ENCODE measurements around the gene NEK6.

NEK6 gene

DNA sequence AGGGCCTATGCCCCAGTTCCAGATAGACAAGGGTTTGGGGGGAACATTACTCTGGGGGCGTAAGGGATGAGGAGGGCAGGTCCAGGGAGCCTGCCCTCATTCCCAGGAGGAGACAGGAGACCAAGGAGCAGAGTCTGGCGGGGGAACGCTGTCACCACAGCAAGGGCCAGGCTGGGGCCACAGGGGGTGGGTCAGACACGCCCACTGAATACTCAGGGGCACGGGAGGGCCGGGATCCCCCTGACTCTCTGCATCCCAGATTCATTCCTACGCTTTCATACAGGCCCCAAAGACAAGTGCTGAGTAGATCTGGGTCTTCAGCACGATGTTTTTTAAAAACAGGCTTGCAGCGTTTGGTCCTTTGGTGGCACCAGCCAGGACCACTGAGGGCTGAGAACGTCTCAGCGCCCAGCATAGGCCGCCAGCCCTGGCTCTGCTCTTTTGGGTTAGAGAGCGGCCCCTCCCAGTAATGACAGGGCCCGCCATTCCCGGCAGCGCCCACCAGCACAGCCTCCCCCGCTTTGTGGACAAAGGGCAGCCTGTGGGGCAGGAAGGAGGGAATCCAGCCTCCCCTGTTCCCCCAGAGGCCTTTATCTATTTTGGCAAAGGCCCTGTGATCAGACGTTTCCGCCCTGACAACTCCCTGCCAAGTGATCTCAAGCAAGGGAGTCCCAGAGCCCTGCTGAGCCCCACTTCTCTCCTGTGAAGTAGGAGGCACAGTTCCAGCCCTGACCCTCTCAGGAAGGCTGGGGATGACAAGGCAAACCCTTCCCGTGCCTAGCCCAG is 24.9 kb downstream of the NEK6 start:
- DNase-seq: no peak

DNA sequence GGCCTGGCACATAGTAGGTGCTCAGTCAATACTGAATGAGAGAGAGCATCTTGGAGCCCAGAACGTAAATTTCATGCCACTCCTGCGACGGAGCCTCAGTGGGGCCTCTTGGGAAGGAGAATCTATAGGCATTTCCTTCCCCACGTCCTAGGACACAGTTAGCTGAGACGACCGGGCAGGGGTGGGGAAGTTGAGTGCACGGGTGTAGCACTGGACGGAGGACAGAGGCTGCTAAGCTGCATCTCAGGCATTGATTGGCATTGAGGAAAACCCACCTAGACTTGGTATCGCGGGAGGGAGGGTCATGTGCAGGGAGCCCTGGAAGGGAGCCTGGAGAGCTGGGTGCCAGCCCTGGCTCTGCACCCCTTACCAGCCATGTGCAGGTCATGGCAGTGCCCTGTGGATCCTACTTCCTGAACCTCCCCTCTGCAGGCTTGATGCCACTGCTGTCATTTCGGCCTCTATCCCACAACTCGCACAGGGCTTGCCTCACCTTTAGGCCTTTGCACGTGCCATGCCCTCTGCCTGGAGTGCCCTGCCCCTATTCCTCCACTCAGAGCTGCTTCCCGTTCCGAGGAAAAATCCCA is 25.6 kb downstream of the NEK6 start:
- no peak for DNase-seq

DNA sequence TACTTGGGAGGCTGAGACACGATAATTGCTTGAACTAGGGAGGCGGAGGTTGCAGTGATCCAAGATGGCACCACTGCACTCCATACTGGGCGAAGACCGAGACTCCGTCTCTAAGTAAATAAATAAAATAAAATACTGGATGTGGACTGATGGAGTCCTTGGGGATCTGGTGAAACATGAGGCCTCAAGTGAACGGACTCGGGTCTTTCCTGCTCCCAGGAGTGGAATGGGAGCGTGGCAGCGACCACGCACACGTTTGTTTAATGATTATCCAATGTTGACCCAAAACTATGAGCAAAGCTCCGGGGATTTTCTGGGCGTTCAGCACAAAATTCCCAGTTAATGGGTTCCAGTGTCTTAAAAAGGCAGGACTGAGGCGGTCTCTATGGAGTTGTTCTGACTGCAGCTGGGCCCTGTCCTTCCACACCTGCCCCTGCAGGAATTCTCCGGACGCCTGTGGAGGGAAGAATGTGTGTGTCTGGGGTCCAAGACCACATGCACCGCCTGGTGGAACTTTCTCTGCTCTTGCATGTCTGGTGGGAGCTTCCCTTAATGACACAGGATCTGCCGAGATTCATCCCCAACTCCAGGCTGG is 26.6 kb downstream of the NEK6 start:
- DNase-seq: no peak

DNA sequence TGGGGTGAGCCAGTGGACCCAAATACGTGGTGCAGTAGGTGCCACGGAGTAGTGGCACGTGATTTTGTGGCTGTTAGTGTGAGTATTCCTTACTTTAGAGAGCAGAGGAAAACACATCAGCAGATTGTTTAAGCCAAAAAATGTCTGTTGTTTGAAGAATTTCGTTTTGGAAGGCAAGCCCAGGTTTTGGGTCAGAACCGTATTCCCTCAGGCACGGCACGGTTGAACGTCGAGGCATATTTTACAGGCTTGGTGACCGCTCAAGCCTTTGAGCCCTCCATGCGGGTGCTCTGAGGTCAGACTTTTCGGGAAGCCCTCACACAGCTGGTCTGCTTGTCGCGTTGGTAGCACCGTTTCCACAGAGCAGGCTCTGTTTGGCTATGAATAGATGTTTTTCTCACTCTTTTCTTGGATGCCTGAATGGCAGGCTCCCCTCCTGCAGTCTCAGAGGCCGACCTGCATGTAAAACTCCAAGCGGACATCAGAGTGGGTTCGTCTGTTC is 27.2 kb downstream of the NEK6 start:
- DNase-seq: no peak

DNA sequence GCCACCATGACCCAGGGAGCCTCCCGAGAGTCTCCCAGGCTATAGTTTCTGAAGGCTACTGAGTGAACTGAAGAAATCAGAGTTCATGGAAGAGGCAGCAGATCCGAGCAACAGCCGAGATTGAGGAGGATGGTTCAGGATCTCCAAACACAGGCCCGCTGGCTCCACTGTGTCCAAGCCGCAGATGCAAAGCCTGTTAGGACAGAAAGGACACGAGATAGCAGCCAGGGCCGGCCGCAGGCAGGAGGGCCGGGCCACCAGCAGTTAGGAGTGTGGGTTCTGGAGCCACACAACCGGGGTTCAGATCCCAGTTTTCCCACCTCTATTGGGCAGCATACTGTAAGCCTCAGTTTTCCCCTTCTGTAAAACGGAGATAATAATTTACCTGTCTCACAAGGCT is 27.7 kb downstream of the NEK6 start:
- DNase-seq: no peak

DNA sequence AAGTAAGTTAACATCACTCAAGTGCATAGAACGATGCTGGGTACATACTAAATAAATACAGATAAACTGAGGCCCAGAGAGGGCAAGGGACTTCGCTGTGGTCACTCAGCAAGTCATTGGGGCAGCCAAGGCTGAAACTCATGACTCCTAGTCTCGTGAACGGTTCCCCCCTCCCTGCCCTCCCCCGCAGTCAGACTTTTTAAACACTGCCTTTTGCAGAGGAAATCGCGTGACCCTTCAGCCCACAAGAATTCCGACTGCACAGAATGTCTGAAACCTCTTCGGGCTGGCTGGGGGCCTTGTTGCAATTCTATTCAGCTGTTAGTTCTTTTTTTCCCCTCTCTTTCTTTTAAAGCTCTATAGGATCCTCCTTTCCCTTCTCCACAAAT is 28.1 kb downstream of the NEK6 start:
- no peak for DNase-seq

DNA sequence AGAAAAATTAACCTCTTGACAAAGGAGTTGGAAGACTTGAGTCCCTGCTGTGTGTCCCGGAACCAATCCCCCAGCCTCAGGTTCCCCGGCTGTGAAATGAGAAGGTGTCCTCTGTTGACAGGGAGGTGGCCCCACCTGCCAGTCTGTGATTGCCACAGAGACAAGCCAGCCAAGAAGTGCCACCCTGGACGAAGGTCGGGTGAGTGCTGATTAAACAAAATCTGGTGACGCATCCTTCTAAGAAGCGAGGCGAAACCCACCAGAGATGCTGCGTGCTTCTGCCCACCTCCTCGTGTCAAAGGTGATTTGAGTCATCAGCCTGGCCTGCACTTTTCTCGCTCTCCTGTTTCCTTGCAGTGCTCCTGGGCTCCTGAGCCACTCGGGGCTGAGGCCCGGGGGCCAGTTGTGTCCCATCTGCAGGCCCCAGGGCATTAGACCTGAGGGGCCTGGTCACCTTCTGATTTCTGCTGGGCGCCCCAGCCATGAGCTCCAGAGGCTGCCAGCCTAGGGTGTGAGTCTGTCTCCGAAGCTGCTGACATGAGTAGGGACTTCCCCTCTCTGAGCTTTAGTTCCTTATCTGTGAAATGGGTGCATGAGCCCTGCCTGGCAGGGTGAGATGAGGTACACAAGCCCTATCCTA is 28.7 kb downstream of the NEK6 start:
- DNase-seq: no peak

DNA sequence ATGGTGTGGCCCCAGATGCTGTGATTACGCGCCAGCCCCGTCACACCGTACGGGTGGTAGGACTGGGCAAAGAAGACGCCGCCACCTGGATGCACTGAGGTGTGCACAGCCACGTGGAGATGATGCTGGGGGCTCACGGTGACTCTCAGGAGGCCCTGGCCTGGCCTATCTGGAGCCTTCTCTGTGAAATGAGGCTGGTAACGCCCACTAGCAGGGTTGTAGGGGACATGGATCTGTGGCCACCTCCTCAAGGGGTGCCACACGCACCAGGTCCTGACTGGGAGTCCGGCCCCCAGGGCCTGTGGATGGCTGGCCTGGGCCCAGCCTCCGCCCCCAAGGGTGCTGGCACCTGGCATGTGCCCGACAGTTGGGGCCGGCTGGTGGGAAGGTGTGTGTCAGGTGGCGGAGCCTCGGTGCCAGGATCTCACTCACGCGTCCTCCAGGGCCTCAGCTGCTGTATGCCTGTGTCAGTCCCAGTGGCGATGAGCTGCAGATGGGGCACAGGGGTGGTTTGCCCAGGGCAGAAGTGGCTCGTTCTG is 32.4 kb downstream of the NEK6 start:
- DNase-seq: no peak

DNA sequence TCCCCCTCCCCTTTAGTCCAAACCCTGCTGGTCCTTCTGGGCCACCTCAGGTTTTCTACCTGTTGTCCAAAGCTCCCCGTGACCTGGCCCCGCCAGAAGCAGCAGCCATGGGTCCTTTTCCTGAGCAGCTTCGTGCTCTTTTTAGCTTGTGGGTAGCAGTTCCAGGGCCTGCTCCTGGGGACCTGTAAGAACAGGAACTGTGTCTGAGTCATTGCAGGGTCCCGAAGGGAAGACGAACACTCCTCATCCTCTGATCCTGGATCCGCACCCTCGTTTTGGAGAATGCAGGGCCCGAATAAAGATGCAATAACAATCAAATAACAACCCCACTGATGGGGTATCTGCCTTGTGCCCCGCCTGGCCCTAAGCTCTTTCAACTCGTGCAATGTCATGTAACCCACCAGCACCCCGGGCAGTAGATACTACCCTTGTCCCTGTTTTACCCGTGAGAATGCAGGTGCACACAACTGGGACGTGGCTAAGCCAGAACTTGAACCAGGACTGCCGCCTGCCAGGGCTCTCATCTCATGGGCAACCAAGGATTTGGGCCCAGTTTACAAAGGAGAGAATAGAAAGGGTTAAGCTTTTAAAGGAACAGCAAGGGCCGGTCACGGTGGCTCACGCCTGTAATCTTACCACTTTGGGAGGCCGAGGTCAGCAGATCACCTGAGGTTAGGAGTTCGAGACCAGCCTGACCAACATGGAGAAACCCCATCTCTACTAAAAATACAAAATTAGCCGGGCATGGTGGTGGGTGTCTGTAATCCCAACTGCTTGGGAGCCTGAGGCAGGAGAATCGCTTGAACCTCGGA is 33.2 kb downstream of the NEK6 start:
- DNase-seq: no peak

DNA sequence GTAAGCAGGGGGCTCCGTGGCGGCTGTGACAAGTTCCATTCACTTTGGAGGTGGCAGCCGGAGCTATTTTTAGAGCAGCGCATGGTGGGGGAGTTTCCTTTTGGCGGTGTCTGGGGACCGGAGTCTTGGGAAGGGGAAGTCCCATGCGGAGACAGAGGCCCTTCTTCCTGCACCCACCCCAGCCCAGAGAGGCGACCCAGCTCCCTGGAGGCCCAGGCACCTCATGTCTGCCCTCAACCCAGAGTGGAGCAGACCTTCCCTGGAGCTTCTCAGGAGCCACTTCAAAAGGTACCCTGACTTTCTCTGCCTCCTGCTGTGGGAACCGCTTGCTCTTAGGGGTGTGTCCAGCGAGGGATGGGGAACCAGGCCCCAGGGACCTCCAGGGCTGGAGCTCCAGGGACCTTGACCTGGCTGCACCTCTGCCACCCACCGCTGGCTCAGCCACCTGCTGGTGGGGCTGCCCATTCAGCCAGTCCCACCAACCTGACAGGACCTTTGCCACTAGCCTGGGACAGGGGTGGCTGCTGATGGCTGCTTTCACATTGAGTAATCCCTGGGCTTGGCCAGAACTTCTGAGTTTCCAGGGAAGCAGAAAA is 34.1 kb downstream of the NEK6 start:
- no peak for DNase-seq

DNA sequence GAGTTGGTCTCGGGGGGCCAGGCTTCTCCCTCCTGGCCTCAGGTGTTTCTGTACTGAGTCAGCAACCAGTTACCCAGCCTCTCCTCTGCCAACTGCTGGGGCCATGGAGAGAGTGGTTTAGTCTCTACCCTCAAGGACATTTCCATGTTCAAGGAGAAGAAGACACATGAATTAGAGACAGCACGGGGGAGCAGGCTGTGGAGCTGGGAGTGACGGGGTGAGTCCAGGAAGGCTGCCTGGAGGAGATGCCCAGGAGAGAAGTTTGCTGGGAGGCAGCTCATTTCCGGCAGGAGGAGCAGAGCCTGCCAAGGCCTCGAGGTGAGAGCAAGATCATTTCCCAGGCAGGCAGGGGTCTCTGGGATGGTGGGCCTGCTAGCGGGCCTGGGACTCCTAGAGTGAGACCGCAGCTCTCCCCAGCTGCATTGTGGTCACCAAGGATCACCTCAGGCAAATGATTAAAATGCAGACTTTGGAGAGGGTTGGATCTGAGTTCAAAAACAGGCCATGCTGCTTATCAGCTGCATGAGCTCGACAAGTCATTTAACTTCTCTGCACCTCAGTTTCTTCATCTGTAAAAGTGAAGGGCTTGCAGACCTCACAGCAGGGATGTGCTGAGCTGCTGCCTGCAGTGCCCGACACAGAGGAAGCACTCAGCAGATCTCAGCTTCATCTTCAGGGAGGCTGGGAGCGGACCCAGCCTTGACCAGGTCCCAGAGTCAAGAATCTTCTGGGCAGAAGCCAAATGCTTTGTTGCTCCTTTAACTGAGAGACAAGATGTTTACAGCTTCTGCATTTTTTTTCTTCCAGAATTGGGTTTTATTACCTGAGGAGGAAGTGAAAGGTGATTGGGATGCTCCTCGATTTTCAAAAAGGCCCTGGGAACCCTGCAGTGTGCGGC is 35.2 kb downstream of the NEK6 start:
- no peak for DNase-seq

DNA sequence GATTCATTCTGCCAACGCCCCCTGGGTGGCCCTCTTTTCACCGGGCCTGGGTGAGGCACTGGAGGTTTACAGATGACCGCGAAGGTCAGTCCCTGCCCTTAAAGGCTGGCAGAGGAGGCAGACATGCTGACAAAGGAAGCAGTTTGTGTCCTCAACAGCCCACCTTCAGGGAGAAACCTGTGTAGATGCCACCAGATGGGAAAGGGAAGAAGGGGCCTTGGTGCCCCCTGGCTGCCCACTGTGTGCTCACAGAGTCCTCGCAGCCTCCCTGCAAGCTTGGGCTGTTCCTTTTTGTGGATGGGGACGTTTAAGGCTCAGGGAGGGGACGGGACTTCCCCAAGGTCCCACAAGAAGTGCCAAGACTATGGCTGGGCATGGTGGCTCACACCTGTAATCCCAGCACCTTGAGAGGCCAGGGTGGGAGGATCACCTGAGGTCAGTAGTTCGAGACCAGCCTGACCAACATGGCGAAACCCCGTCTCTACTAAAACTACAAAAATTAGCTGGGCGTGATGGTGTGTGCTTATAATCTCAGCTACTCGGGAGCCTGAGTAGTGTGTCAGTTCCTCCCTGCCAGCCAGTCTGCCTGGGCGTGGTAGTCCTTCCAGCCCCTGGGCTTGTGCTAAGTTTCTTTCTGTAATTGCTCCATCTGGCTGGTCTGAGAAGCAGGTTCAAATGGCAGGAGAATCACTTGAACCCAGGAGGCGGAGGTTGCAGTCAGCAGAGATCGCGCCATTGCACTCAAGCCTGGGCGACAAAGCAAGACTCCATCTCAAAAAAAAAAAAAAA is 36.2 kb downstream of the NEK6 start:
- no peak for DNase-seq

DNA sequence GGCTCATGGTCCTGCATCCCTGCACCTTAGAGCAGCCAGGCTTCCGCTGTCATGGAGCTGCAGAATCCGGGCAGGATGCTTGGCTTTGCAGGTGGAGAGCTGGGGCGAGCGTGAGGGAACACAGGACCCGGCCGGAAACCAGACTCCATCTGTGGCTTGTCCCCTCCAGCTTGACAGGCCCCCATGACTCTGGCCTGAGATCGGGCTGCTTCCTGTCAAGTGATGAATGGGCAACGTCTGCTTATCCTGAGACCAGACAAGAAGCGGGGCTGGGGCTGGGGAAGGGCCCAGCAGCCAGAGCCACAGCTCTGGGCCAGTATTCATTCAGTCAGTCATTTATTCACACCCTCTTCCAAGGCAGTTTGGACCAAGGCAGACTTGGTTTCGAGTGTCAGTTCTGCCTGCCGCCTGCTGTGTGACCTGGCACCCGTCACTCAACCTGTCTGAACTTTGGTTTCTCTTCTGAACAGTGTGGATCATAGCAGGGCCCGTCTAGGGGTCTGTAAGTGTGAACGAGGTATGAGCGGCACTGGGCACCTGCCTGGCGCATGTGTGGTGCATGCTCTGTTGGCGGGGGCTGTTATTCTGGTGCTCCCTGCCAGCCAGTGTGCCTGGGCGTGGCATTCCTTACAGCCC is 37.5 kb downstream of the NEK6 start:
- DNase-seq: no peak

DNA sequence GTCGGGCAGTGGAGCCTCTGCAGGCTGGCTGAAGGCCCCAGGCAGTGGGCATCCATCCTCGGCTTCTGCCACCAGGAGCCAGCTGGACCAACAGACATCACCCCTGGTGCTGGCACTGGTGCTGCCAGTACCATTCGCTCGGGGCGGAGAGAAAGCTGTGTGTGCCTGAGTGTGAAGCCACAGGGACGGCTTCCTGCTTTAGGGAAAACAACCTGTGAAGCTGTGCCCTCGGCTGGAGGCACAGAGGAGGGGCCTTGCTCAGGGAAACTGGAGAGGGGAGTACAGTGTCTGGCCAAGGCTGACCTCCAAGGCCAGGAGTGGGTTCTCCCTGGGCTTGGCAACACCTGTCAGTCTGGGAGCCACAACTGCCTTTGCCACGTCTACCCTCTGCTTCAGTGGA is 38.3 kb downstream of the NEK6 start:
- no peak for DNase-seq

DNA sequence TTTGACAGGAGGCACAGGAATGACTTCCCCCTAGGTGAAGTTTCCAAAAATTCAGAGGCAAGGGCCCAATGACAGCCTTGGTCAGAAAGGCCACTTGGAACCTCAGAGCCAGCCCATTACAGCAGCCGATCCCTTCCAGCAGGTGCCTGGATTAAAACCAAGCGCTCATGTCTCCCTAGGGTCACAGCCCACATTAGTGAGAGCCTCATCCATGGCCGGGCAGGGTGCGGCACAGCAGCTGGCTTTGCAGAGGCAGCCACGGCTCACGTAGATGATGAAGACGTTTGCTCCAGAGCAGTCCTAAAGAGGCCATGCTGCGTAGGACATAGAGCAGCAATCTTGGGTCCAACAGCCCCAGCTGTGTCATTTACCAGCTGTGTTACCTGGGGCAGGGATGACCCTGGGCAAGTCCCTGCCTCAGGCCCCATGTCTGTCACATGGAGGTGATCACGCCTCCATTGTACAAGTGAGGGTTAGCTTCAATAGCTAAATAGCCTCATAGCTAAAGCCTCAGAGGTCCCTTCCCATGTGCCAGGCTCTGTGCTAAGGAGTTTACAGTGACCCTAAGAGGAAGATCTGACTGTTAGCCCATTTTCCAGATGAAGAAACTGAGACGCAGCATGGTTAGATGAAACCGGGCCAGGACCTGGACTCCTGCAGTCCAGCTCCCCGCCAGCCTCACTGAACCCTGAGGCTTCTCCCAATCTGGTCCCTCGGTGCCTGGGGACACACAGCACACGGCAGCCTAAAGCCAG is 39.2 kb downstream of the NEK6 start:
- no peak for DNase-seq

DNA sequence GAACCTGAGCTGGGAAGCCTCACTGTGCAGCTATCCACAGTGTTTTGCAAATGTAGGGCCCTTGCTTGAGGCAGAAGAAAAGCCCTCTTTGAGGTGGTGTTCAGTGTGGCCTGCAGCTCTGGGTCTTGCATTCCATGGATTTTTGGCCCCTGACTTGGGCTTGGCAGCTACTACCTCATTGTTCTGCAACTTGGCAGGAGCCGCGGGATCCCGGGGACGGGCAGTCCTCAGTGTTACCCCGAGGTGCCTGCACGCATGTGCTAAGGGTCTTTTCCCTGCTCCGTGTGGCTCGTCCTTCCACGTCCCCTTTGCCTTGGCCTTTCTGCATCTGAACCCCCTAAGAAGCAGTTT is 39.8 kb downstream of the NEK6 start:
- DNase-seq: no peak

DNA sequence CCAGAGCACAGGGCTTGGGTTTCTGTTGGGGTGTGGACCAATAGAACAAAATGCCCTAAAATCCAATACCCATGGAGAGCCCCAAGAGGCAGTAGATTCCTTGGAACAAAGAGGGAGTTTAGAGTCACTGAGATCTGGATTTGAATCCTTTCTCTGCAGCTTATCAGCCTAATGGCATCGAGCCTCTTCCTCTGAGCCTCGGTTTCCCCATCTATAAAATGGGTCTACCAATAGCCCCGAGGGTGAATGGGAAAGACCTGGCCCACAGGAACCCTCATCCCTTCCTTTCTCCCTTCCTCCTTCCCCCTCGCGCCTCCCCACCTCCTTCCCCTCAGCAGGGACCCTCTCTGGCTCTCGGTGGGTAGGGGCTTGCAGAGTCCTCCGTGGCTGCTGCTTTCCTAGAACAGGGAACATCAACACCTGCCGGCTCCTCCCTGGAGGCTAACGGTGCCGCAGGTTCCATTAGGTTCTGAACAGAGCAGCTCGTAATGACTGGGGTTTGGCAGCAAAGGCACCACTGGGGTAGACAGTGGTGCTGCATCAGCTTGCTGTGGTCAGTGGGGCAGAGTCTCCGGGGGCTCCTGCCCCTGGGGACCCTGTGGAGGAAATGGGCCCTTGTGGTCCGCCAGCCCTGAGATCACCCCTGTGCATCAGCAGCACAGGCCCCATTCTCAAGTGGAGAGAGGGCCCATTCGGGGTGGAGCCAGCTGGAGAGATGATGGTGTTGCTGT is 40.3 kb downstream of the NEK6 start:
- DNase-seq: no peak

DNA sequence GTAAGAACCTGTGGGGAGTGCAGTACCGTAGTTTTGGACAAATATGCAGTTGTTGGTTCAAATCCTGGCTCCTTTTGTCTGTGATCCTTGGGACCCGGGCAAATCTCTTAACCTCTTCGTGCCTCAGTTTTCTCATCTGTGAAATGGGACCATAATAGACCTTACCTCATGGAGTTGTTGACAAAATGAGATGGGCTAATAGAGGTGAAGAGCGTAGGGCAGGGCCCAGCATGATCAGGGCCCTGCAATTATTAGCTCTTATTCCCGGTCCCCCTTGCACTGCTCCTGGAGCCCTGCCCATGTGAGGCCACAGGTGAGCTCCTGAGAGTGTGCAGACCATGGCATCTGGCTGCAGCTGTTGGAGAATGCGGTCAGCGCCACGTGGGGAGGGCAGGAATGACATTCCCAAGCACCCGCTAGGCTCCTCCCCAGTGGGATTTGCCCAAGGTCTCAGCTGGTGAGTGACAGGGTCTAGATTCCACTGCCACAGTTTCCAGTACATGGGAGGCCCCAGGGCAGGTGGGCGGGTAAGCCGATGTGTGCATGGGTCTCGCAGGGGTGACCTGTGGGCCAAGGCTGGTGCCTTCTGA is 41.0 kb downstream of the NEK6 start:
- no peak for DNase-seq

Measured in NCI-H345 (cell line).